HG03469 (cell line): ENCODE data around the gene RPL37A.

ENCODE experiments used
- ATAC-seq: cut with Tn5 transposase; IDR thresholded peaks from one replicate; pipeline ENCODE4 v1.9.1; 2021; ENCODE audit warnings: mild to moderate bottlenecking, moderate library complexity, moderate number of reproducible peaks; ENCODE audit not compliant: unreplicated experiment

Gene RPL37A

DNA sequence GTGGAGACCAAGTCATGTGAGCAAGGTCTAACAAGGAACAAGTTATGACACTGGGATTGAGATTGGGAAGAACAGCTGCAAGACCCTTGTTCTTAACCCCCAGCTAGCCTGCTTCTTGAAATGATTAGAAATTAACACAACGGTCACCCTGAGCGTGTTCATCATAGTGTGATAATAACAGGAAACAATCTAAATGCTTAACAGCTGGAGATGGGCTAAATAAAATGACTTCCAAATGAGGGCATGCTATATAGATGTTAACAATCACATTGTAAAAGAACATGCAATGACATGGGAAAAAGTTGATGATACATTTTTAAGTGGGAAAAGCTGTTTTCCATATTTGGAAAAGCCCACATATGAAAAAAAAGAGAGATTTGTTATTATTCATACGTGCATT, 47.6 kb downstream of the RPL37A start:
- no peak for ATAC-seq

DNA sequence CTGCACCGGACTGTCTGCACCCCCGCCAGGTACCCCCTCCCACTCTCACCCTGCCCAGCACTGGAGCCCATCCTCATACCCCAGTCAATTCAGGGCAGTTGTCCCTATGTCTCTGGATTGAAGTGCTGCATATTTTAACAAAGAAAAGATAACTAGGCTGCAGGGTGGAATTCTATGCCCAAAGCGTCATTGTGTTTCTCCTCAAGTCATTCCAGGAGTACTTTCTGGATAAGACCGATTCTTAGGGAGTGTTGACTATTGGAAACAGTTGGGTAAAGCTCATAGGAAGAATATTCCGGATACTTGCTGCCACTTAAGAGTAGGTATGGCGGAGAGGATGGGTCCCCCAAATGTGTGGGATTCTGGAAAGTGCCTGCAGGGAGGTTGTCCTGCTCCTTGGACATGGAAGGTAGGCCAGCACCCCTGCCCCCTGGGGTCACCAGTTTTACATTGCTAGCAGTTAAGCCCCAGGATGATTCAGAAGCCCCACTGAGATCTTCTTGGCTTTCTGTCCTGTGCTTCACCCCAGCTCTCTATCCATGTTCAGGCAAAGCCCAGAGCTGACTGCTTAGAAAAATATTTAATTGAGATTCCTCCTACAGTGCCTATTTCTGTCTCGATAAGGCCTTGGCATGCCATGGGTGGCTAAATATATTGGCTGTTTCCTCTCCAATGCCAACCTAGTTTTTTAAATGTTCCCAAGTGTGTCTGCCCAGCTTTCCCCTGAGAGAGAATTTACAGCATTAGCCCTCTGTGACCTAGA, 48.2 kb downstream of the RPL37A start:
- ATAC-seq, result no peak

DNA sequence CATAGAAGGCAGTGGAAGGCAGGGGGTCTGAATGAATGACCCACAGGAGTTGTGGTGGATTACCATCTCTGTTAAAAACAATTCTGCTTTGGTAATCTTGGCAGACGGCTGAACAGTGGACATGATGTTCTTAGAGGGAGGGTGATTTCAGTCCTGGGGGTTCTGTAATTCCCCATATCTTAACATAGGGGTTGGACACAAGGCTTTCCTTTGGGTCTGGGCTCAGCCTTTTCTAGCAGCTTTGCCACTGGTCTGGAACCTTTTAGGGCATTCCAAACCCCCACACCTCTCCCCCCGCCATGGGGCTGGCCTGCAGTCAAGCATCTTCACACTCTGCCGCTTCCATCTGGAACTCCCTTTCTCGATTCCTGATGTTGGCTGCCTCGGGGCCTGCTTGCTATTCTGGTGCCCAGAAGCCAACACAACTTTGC, 50.3 kb downstream of the RPL37A start:
- ATAC-seq, result no peak

DNA sequence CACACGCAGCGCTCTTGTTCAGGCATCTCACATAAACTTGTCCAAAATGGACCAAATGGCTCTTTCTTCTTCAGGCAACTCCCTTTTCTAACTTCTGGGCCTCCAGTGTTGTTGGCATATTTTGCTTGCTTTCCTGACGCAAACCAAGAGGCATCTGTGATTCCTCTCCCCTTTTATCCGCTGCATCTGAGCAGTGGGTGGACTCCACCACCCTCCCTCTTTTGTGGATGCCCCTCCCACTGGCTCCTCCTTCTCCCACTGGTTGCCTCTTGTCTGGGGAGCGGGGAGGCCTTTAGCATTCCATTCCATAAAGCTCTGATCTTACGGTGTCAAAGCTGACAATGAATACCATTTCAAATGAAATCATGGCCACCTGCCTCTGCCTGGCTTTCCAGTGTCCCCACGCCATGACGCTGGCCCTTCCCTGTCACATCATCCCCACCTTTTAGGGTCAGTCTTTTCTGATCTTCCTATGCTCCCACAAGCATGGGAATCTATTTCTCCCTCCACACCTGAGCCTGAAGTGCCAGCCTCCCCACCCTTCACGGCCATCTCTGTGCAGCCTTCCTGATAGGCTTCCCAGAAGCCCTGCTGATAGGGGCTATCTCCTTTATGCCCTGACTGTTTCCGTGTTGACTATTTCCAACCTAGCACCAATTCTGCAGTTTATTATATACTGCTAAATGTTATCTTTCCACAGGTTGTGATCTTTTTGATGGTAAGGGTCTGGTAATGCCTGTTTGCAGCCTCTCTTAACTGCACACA, 51.5 kb downstream of the RPL37A start:
- no peak for ATAC-seq

DNA sequence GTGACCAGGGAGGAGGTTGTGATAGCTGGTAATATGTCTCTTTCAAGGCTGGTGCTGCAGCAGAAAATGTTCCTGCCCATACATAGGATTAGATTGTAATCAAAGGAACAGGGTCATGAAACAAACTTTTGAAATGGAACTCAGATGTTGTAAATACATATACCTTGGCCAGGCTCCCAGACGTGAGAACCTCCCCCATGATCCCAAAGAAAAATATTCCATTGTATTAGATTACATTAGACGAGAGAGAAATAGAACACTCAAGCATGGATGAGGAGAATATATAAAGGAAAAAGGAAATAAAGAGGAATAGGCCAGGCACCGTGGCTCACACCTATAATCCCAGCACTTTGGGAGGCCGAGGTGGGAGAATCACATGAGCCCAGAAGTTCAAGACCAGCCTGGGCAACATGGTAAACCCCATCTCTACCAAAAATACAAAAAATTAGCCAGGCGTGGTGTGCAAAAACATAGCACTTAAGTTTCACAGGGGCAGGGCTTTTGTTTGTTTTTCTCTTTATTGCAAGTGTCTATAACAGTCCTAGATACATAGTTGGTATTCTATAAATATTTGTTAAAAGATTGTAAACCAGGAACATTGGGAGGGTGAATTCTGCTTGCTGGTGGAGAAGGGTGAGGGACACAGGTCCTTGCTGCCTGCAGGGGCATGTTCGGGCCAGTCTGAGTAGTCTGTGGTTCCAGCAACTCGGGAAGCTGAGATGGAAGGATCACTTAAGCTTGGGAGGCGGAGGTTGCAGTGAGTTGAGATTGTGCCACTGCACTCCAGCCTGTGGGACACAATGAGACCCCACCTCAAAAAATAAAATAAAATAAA, 52.8 kb downstream of the RPL37A start:
- ATAC-seq, result no peak

DNA sequence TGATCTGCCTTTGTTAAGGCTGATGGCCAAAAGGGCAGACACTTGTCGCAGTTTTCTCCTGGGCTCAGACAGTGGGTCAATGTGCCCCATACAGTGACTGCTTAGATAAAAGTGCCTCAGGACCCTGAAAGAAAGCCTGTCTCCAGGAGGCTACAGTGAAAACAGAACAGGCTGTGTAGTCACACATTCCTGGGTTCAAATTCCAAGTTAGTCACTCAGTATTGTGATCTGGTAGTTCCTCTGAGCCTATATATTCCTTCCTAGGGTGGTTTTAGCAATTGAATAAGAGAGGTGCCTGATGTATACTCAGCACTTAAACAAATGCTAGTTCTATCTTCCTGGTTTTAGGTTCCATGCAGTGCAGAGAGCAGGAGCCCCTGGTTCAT, 54.4 kb downstream of the RPL37A start:
- ATAC-seq, result no peak
